Mesendoderm (in vitro differentiated cells): ENCODE results near the gene TSPAN11.

ENCODE experiments used
- DNase-seq: peaks from one replicate; pipeline ENCODE4 v3.0.0; 2013
- H2AK5ac ChIP-seq: 2 replicates; pipeline ENCODE4 v1.6.1; 2013; ENCODE audit warnings: low read length, inconsistent platforms
- H2BK120ac ChIP-seq: 2 replicates; pipeline ENCODE4 v1.6.1; 2013; ENCODE audit warnings: low read depth, mild to moderate bottlenecking, low read length, moderate library complexity, mixed read lengths
- H2BK15ac ChIP-seq: replicated peaks from 2 replicates; pipeline ENCODE4 v1.6.1; 2013; ENCODE audit warnings: low read depth, mild to moderate bottlenecking, moderate library complexity
- H2BK5ac ChIP-seq: 2 replicates; pipeline ENCODE4 v1.6.1; 2013; ENCODE audit warnings: low read length, inconsistent platforms
- H3K18ac ChIP-seq: 2 replicates; pipeline ENCODE4 v1.6.1; 2013; ENCODE audit warnings: mild to moderate bottlenecking, low read length, mixed read lengths
- H3K23ac ChIP-seq: one replicate; pipeline ENCODE4 v1.6.1; 2013; ENCODE audit warnings: low read length
- H3K27ac ChIP-seq: 2 replicates; pipeline ENCODE4 v1.5.1; 2013; ENCODE audit warnings: low read depth, mild to moderate bottlenecking, inconsistent platforms, low read length, moderate library complexity
- H3K27me3 ChIP-seq: 2 replicates; pipeline ENCODE4 v1.6.1; 2013; ENCODE audit warnings: low read length, control low read depth, mild to moderate bottlenecking, inconsistent platforms; ENCODE audit not compliant: insufficient read depth, poor library complexity
- H3K36me3 ChIP-seq: 2 replicates; pipeline ENCODE4 v1.6.1; 2013; ENCODE audit warnings: low read length, inconsistent platforms; ENCODE audit not compliant: control insufficient read depth, insufficient read depth
- H3K4ac ChIP-seq: one replicate; pipeline ENCODE4 v1.6.1; 2013; ENCODE audit warnings: low read depth, mild to moderate bottlenecking, low read length, moderate library complexity
- H3K4me1 ChIP-seq: 2 replicates; pipeline ENCODE4 v1.6.1; 2013; ENCODE audit warnings: low read depth, low read length, inconsistent platforms; ENCODE audit not compliant: control insufficient read depth
- H3K4me2 ChIP-seq: 2 replicates; pipeline ENCODE4 v1.6.1; 2013; ENCODE audit warnings: low read length
- H3K4me3 ChIP-seq: 2 replicates; pipeline ENCODE4 v1.5.1; 2013; ENCODE audit warnings: mild to moderate bottlenecking, low read length
- H3K56ac ChIP-seq: one replicate; pipeline ENCODE4 v1.6.1; 2013; ENCODE audit warnings: low read length
- H3K79me1 ChIP-seq: 2 replicates; pipeline ENCODE4 v1.6.1; 2013; ENCODE audit warnings: low read length, inconsistent platforms
- H3K79me2 ChIP-seq: 2 replicates; pipeline ENCODE4 v1.6.1; 2013; ENCODE audit warnings: mild to moderate bottlenecking, low read length; ENCODE audit not compliant: control insufficient read depth, insufficient read depth
- H3K9ac ChIP-seq: 2 replicates; pipeline ENCODE4 v1.6.1; 2013; ENCODE audit warnings: low read length, inconsistent platforms
- H4K5ac ChIP-seq: one replicate; pipeline ENCODE4 v1.6.1; 2013; ENCODE audit warnings: low read length
- H4K8ac ChIP-seq: one replicate; pipeline ENCODE4 v1.6.1; 2013; ENCODE audit warnings: low read depth, mild to moderate bottlenecking, control low read depth, low read length, moderate library complexity
- WGBS: extraction: QIAGEN DNeasy Blood & Tissue Kit; methylation state at CpG from one replicate; pipeline ENCODE4 v1.1.7; 2013; ENCODE audit warnings: low lambda C conversion rate, missing lambda C conversion rate; ENCODE audit not compliant: insufficient coverage; ENCODE audit errors: extremely low coverage; 5-methylcytosine and 5-hydroxymethylcytosine counted together

Gene TSPAN11

GRCh38 chr12:30913323-30913722, 13.2 kb upstream of the TSPAN11 start:
- Histone ChIP-seq H3K79me1 (no peaks in the 10 kb centered on the region), H3K79me2 (no peaks in the 10 kb centered on the region), H4K8ac (no peak overlapping the region), H3K36me3 (no peaks in the 10 kb centered on the region), H4K5ac (no peak overlapping the region), H2BK5ac (no peak overlapping the region), H3K23ac (no peak overlapping the region), H3K9ac (no peak overlapping the region), H3K27me3 (no peaks in the 10 kb centered on the region), H3K56ac (no peak overlapping the region), H2BK15ac (no peak overlapping the region), H3K4me1 (peaks cover 4% of the 10 kb centered on the region), H2BK120ac (no peak overlapping the region), H3K4me3 (no peak overlapping the region), H2AK5ac (no peak overlapping the region), H3K4me2 (no peak overlapping the region), H3K27ac (no peak overlapping the region), H3K18ac (no peak overlapping the region), H3K4ac (no peak overlapping the region)
- WGBS = no CpG with 5 or more reads among the region's 4 CpGs
- DNase-seq = no peak

GRCh38 chr12:30914986-30915591, 11.5 kb upstream of the TSPAN11 start:
- no peak overlapping the region for H3K4me2 ChIP-seq
- no peak overlapping the region for H2BK120ac ChIP-seq
- DNase-seq = peak; percentile 26
- no peak overlapping the region for H3K27ac ChIP-seq
- H3K18ac ChIP-seq = no peak overlapping the region
- H2BK5ac ChIP-seq = no peak overlapping the region
- no peaks in the 10 kb centered on the region for H3K79me2 ChIP-seq
- WGBS = no CpG with 5 or more reads among the region's 9 CpGs
- no peak overlapping the region for H2BK15ac ChIP-seq
- H3K4me1 ChIP-seq = no peaks in the 10 kb centered on the region
- H3K9ac ChIP-seq = no peak overlapping the region
- H3K27me3 ChIP-seq = no peaks in the 10 kb centered on the region
- no peak overlapping the region for H4K8ac ChIP-seq
- H3K23ac ChIP-seq = no peak overlapping the region
- H2AK5ac ChIP-seq = no peak overlapping the region
- H3K56ac ChIP-seq = no peak overlapping the region
- no peak overlapping the region for H4K5ac ChIP-seq
- no peaks in the 10 kb centered on the region for H3K36me3 ChIP-seq
- no peaks in the 10 kb centered on the region for H3K79me1 ChIP-seq
- no peak overlapping the region for H3K4me3 ChIP-seq
- no peak overlapping the region for H3K4ac ChIP-seq

DNA sequence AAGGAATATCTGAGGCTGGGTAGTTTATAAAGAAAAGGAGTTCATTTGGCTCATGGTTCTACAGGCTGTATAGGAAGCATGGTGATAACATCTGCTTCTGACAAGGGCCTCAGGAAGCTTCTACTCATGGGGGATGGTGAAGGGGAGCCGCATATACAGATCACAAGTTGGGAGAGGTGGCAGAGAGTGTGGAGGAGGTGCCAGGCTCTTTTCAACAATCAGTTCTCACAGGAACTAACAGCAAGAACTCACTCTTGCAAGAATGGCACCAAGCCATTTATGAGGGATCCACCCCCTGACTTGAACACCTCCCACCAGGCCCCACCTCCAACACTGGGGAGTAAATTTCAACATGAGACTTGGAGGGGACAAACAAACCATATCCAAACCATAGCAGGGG, 3.5 kb upstream of the TSPAN11 start:
- no peak overlapping the region for H4K5ac ChIP-seq
- H4K8ac ChIP-seq = no peak overlapping the region
- H2BK15ac ChIP-seq = no peak overlapping the region
- no peaks in the 10 kb centered on the region for H3K79me2 ChIP-seq
- no peak overlapping the region for H3K27ac ChIP-seq
- no CpG with 5 or more reads among the region's 1 CpG for WGBS
- no peak overlapping the region for H3K4me2 ChIP-seq
- H2BK5ac ChIP-seq = no peak overlapping the region
- peaks cover 3% of the 10 kb centered on the region for H3K4me1 ChIP-seq
- H3K23ac ChIP-seq = no peak overlapping the region
- no peak overlapping the region for H3K4ac ChIP-seq
- no peak overlapping the region for H3K56ac ChIP-seq
- no peak for DNase-seq
- H3K36me3 ChIP-seq = no peaks in the 10 kb centered on the region
- H2BK120ac ChIP-seq = no peak overlapping the region
- H3K18ac ChIP-seq = no peak overlapping the region
- no peak overlapping the region for H2AK5ac ChIP-seq
- no peak overlapping the region for H3K9ac ChIP-seq
- no peaks in the 10 kb centered on the region for H3K27me3 ChIP-seq
- no peak overlapping the region for H3K4me3 ChIP-seq
- H3K79me1 ChIP-seq = no peaks in the 10 kb centered on the region

DNA sequence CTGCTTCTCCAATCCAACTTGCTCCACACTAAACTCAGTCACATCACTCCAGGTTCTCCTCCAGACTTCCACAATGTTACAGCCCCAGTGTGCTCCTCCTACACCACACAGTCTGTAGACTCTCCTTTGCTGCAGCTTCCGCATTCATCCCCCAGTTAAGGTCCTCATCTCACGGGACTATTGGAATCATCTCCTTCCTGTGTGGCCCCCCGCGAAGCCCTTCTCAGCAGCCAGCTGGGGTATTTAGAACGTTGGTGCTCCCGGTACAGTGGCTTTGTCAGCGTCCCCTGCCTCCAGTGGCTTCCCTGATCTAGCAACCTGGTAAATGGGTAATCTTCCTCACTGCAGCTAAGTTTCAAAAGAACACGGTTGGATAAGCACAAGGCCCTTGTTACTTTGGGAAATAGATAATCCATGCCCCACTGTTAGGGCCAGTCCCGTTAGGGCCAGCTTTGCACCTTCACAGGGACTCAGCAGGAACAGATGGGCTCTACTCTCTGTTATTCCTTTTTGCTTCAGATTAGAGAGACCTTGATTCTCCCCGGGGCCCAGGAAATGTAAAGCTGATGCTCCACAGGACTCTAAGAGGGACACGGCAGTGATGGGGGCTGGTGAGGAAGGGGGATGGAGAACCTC, 823 bp upstream of the TSPAN11 start:
- Histone ChIP-seq H3K18ac (peak overlapping the region; percentile 43), H3K4me3 (no peak overlapping the region), H2BK15ac (no peak overlapping the region), H3K27me3 (no peaks in the 10 kb centered on the region), H2BK5ac (no peak overlapping the region), H3K23ac (no peak overlapping the region), H3K9ac (peak overlapping the region; percentile 66), H3K27ac (no peak overlapping the region), H3K56ac (peak overlapping the region; percentile 84), H2AK5ac (peak overlapping the region; percentile 27), H3K79me2 (no peaks in the 10 kb centered on the region), H3K36me3 (no peaks in the 10 kb centered on the region), H4K5ac (no peak overlapping the region), H2BK120ac (no peak overlapping the region), H3K4ac (no peak overlapping the region), H3K4me2 (peak overlapping the region; percentile 17), H3K4me1 (peaks cover 3% of the 10 kb centered on the region), H4K8ac (no peak overlapping the region), H3K79me1 (no peaks in the 10 kb centered on the region)
- WGBS = no CpG with 5 or more reads among the region's 11 CpGs
- DNase-seq = peak; percentile 62

DNA sequence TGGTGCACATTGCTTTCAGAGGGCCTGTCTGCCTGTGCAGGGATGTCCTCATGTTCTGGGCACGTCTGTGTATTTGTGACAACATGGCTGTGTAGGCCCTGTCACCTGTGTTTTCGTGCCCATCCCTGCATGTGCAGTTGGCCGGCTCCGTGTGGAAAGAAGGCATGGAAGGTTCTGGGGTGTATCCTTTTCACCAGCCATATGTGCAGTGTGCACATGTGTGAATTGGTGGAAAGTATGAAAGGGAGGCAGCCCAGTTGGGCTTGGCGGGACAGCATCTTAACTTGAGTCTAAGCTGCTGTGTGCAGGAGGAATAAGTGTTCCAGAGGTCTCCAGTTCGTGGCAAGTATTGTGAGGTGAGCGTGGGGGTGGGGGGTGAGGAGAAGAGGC, 669 bp downstream of the TSPAN11 start:
- no peak overlapping the region for H2BK120ac ChIP-seq
- H3K23ac ChIP-seq = no peak overlapping the region
- peaks cover 3% of the 10 kb centered on the region for H3K4me1 ChIP-seq
- H3K4ac ChIP-seq = no peak overlapping the region
- DNase-seq = no peak
- H3K79me1 ChIP-seq = no peaks in the 10 kb centered on the region
- no peak overlapping the region for H3K4me3 ChIP-seq
- no CpG with 5 or more reads among the region's 7 CpGs for WGBS
- H2AK5ac ChIP-seq = no peak overlapping the region
- no peak overlapping the region for H3K27ac ChIP-seq
- no peak overlapping the region for H2BK15ac ChIP-seq
- no peak overlapping the region for H2BK5ac ChIP-seq
- no peaks in the 10 kb centered on the region for H3K27me3 ChIP-seq
- H3K18ac ChIP-seq = no peak overlapping the region
- no peaks in the 10 kb centered on the region for H3K36me3 ChIP-seq
- no peak overlapping the region for H3K56ac ChIP-seq
- no peaks in the 10 kb centered on the region for H3K79me2 ChIP-seq
- no peak overlapping the region for H3K4me2 ChIP-seq
- no peak overlapping the region for H4K5ac ChIP-seq
- H3K9ac ChIP-seq = no peak overlapping the region
- H4K8ac ChIP-seq = no peak overlapping the region
